DMS153 treated with DMSO at 0.1 percent for 48 hours (cell line): ENCODE measurements around the gene DUOXA2.
"Not testable (repeated sequence)": the region's sequence is repeated elsewhere in the genome, so short reads cannot be mapped to it uniquely, and the experiment has no call there.

Source experiments
- DNase-seq: peaks from one replicate; lab custom pipeline; 2025; ENCODE audit not compliant: unreplicated experiment; lab: John Stamatoyannopoulos, UW

Gene DUOXA2

GRCh38 chr15:45134682-45135604 is 20.8 kb downstream of the DUOXA2 start:
- no peak for DNase-seq

- DNase-seq = not testable (repeated sequence)
Observed at GRCh38 chr15:45135705-45136377, 21.7 kb downstream of the DUOXA2 start.

GRCh38 chr15:45136378-45136764 is 22.2 kb downstream of the DUOXA2 start:
- no peak for DNase-seq

GRCh38 chr15:45137703-45138102 is 23.6 kb downstream of the DUOXA2 start:
- DNase-seq = no peak

GRCh38 chr15:45138814-45139765 is 25.0 kb downstream of the DUOXA2 start:
- no peak for DNase-seq

DNA sequence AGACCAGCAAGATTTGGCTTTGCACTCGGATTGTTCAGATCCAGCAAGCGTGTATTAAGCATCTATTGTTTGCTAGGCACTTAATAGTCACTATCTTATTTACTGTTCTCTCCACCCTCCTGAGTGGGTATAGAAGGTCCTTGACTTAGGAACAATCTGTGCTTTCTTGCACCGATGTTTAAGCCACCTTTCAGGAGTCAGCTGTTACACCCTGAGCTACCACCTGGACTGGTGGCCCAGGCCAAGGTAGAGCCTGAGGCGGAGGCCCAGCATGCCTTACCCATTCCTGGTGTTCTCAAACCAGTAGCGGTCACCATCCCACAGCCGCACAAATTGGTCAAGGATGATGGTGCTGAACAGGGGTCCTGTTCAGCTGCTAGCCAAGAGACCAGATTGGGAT is 25.6 kb downstream of the DUOXA2 start:
- DNase-seq = no peak

GRCh38 chr15:45140557-45141250 is 26.6 kb downstream of the DUOXA2 start:
- DNase-seq = no peak

DNA sequence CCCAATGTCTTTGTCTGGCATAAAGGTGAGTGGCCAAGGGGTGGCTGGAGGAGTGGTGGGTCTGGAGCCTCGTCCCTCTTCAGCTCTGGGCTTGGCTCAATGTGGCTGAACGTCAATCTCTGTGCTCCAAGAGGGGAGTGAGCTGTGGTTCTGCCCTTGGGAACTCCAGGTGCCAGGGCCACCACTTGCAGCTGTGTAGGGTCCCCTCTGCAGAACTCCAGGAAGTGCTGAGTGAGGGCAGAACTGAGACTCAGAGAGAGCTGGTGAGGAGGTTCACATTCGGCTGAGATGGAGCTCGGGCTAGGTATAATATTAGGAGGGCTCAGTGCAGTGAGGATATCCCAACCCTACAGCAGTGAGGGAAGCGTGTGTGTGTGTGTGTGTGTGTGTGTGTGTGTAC is 27.3 kb downstream of the DUOXA2 start:
- no peak for DNase-seq

DNA sequence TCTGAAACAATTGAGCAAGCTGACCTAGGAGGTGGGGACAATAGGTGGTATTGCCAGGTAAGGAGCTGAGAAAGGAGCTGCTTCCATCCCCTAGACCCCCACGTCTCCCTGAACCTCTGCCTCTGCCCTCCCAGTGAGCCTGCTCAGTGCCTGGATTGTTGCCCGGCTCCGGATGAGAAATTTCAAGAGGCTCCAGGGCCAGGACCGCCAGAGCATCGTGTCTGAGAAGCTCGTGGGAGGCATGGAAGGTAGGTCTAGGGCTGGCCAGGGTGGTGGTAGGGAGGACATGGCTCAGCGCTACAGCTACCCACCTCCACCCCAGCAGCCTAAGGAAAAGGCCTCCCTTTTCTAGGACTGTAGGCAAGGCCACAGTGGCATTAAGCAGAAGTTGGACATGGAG is 28.9 kb downstream of the DUOXA2 start:
- no peak for DNase-seq

- no peak for DNase-seq
Observed at GRCh38 chr15:45143946-45144345, 29.8 kb downstream of the DUOXA2 start.

GRCh38 chr15:45144775-45145174 is 30.6 kb downstream of the DUOXA2 start:
- DNase-seq = no peak

DNA sequence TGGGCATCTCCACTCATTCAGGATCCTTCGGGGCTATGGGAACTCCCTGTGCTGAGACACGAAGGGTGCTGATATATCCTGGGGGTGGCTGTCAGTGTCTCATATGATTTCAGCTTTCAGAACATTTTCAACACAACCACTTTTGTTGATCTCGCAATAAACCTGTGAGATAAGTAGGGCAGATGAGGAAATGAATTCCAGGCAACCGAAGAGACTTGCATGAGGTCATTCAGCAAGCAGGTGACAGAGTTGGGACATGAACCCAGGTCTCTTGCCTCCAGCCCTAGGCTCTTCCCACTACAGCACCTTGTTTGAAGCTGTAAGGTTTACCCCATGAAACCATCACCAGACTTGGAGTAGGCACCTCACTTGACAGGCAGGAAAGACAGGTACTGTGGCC is 32.3 kb downstream of the DUOXA2 start:
- no peak for DNase-seq

- no peak for DNase-seq
Observed at GRCh38 chr15:45147606-45148005, 33.5 kb downstream of the DUOXA2 start.

DNA sequence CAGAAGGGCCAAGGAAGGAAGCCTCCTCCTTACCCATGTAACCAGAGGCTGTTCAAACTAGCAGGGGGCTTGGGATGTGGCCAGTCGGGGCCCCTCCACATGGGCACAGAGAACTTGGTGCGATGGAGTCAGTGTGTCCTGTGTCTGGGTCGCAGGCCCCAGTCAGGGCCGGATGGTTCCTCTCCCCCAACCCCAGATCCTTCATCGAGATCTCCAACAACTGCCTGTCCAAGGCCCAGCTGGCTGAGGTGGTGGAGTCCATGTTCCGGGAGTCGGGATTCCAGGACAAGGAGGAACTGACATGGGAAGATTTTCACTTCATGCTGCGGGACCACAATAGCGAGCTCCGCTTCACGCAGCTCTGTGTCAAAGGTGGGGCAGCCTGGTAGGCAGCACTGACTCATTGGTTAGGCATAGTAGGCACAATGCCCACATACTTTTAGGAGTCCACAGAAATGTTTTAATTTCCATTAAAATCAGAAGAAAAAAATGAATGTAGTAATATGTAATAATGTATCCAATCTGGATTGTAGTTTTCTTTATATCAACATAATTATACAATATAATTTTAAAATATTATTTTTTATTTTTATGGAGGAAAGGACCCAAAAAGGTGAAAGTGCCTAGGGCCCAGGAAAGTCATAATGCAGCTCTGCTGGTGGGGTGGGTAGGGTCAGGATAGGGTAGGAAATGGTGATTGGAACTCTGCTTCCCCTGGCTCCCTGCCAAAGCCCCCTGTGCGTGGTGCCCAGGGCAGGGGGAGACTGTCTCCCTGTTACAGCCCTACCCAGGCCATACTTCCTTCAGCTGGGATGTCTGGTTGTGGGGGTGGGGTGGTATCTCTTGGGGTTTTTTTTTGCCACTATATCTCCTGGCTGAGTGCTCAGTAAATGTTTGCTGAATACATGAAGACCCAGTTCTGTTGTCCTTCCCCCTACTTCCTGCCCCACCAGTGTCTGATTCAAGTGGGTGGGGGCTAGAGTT is 34.2 kb downstream of the DUOXA2 start:
- no peak for DNase-seq

- no peak for DNase-seq
Observed at GRCh38 chr15:45149060-45149459, 34.9 kb downstream of the DUOXA2 start.

- no peak for DNase-seq
Observed at GRCh38 chr15:45150481-45150880, 36.4 kb downstream of the DUOXA2 start.

DNA sequence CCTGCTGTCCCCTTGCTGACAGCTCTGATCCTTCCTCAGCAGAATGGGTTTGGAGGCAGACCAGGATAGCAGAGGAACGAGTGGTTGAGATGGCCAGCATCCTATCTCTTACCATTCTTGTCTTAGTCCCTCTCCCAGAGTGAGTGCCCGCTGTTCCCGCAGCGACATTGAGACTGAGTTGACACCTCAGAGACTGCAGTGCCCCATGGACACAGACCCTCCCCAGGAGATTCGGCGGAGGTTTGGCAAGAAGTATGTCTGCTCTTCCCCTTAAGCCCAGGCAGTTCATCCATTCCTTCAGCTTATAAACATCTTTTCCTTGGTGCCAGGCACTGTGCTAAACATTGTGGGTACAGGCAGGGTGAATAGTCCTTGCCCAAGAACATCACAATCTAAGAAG is 36.9 kb downstream of the DUOXA2 start:
- DNase-seq = no peak

GRCh38 chr15:45151998-45152828 is 38.1 kb downstream of the DUOXA2 start:
- DNase-seq = no peak

- DNase-seq = no peak
Observed at GRCh38 chr15:45155739-45156138, 41.6 kb downstream of the DUOXA2 start.
